ENCODE measurements around the gene CERK. TPM values are rescaled to one million over a fixed set of nuclear protein-coding genes. Genes with fewer than 3 reads are reported as not detected.
"Not testable (repeated sequence)": the region's sequence is repeated elsewhere in the genome, so short reads cannot be mapped to it uniquely, and the experiment has no call there.

Gene CERK
- total and polyA plus RNA-seq, 4 donors, result 7.9 to 24.3 (median 10.2) TPM

DNA sequence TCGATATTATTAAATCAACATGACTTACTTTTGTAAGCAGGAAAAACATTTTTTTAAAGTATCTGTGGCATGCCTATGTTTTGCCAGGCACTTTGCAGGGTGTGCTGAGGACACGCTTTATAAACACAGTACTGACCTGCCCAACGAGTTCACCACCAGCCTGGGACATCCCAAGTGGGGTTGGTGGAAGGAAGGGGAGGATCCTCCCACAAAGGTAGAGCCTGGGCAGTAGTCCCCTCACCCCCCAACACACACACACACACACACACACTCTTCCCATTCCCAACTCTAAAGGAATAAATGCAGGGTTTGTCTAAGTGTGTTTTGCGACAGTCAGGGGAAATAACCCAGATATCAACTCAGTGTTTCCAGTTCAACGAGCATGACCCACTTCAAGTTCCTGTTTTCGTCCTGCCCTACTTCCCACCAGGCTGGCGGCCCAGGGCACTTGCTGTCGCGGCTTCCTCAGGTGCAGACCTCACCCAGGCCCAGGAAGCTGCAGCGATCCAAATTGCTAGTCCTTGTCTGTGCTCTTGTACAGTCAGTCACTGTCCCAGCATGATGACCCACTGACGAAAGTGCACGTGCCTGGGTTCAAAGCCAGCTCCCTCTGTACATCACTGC is 3.1 kb downstream of the CERK start:
- Histone ChIP-seq H3K27ac (ENCODE audit: low read depth in 1 of 2, low read length in 2 of 2) (peak overlapping the region; percentile 88 to 89), H3K9ac (ENCODE audit: low read depth in 1 of 2, low read length in 2 of 2) (peak overlapping the region in 1 of 2 donors; percentile 50), H3K36me3 (ENCODE audit: control insufficient read depth in 4 of 4, insufficient read depth in 3 of 4, low read depth in 1 of 4, low read length in 3 of 4) (no peaks in the 10 kb centered on the region), H3K27me3 (ENCODE audit: control insufficient read depth in 4 of 4, insufficient read depth in 4 of 4, low read length in 3 of 4) (no peaks in the 10 kb centered on the region), H3K4me3 (ENCODE audit: low read depth in 1 of 3, low read length in 3 of 3) (no peak overlapping the region), H3K9me3 (ENCODE audit: control insufficient read depth in 4 of 4, low read length in 3 of 4) (no peaks in the 10 kb centered on the region), H3K4me1 (ENCODE audit: control insufficient read depth in 4 of 4, insufficient read depth in 4 of 4, low read length in 3 of 4) (peaks cover 20 to 78% (median 60%) of the 10 kb centered on the region in 4 donors)
- TF ChIP-seq, protein P1, sequence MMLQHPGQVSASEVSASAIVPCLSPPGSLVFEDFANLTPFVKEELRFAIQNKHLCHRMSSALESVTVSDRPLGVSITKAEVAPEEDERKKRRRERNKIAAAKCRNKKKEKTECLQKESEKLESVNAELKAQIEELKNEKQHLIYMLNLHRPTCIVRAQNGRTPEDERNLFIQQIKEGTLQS (IDR thresholded peaks at IDR 0.05), result no peak
- peak; percentile 61 to 85 for TF ChIP-seq RXRA (IDR thresholded peaks at IDR 0.05)
- peak; percentile 37 for TF ChIP-seq SP1 (IDR thresholded peaks at IDR 0.05)
- TF ChIP-seq RAD21 (IDR thresholded peaks at IDR 0.05), result peak in 1 of 2 donors; percentile 12
- 10% methylated on average over 12 of the region's 12 CpGs for WGBS
- no peak for DNase-seq (ENCODE audit: low spot score)

DNA sequence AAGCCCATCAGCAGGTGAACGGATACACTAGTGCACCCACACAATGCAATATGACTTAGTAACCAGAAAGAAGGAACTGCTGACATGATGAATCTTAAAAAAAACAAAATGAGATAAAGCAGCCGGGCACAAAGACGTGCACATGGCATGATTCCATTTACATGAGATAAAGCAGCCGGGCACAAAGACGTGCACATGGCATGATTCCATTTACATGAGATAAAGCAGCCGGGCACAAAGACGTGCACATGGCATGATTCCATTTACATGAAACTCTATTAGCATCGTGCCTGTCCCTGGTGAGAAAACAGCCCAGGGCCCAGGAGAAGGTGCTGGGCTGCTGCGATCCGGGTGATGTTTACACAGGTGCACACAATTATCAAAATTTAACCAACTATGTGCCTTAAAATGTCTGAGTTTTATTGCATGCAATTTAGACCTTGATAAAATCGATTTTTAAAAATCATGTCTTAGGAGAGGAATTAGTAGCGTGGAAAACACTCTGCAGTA is 3.8 kb downstream of the CERK start:
- DNase-seq (ENCODE audit: low spot score), result not testable (repeated sequence)

DNA sequence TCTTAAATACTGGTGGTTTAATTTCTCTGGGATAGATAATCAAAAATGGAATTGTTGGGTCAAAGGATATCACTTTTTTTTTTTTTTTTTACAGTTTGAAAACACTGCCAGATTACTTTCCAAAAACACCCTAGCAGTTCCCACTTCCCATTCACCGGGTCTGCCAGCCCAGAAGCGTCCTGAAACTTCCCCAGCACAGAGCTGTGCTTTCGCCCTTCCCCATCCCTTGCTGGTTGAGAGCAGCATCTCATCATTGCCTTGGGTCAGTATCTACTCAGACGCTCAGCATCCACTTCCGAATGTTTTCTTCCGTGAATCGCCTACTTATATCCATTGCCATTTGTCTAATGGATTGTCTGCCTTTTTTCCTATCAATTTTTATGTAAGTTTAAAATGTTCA is 5.5 kb downstream of the CERK start:
- H3K27ac ChIP-seq (ENCODE audit: low read depth in 1 of 2, low read length in 2 of 2), result peak overlapping the region; percentile 84 to 89
- no peak overlapping the region for H3K4me3 ChIP-seq (ENCODE audit: low read depth in 1 of 3, low read length in 3 of 3)
- no peaks in the 10 kb centered on the region for H3K9me3 ChIP-seq (ENCODE audit: control insufficient read depth in 4 of 4, low read length in 3 of 4)
- TF ChIP-seq GABPA (IDR thresholded peaks at IDR 0.05 in 1 of 2, conservative IDR thresholded peaks at IDR 0.05 in 1 of 2), result no peak
- no peak for TF ChIP-seq HNF4A (conservative IDR thresholded peaks at IDR 0.05)
- no peak for TF ChIP-seq YY1 (IDR thresholded peaks at IDR 0.05)
- TF ChIP-seq, protein P1 (IDR thresholded peaks at IDR 0.05), result no peak
- no peak for TF ChIP-seq RXRA (IDR thresholded peaks at IDR 0.05)
- TF ChIP-seq JUND (IDR thresholded peaks at IDR 0.05), result no peak
- TF ChIP-seq, protein P2, sequence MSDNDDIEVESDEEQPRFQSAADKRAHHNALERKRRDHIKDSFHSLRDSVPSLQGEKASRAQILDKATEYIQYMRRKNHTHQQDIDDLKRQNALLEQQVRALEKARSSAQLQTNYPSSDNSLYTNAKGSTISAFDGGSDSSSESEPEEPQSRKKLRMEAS (IDR thresholded peaks at IDR 0.05), result no peak
- TF ChIP-seq, protein P3, sequence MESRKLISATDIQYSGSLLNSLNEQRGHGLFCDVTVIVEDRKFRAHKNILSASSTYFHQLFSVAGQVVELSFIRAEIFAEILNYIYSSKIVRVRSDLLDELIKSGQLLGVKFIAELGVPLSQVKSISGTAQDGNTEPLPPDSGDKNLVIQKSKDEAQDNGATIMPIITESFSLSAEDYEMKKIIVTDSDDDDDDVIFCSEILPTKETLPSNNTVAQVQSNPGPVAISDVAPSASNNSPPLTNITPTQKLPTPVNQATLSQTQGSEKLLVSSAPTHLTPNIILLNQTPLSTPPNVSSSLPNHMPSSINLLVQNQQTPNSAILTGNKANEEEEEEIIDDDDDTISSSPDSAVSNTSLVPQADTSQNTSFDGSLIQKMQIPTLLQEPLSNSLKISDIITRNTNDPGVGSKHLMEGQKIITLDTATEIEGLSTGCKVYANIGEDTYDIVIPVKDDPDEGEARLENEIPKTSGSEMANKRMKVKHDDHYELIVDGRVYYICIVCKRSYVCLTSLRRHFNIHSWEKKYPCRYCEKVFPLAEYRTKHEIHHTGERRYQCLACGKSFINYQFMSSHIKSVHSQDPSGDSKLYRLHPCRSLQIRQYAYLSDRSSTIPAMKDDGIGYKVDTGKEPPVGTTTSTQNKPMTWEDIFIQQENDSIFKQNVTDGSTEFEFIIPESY (IDR thresholded peaks at IDR 0.05), result no peak
- TF ChIP-seq HNF4G (IDR thresholded peaks at IDR 0.05), result no peak
- no peak for TF ChIP-seq NR2F2 (IDR thresholded peaks at IDR 0.05)
- TF ChIP-seq, protein P4, sequence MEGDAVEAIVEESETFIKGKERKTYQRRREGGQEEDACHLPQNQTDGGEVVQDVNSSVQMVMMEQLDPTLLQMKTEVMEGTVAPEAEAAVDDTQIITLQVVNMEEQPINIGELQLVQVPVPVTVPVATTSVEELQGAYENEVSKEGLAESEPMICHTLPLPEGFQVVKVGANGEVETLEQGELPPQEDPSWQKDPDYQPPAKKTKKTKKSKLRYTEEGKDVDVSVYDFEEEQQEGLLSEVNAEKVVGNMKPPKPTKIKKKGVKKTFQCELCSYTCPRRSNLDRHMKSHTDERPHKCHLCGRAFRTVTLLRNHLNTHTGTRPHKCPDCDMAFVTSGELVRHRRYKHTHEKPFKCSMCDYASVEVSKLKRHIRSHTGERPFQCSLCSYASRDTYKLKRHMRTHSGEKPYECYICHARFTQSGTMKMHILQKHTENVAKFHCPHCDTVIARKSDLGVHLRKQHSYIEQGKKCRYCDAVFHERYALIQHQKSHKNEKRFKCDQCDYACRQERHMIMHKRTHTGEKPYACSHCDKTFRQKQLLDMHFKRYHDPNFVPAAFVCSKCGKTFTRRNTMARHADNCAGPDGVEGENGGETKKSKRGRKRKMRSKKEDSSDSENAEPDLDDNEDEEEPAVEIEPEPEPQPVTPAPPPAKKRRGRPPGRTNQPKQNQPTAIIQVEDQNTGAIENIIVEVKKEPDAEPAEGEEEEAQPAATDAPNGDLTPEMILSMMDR (IDR thresholded peaks at IDR 0.05; ENCODE audit: low read depth, low read length, missing input control), result no peak
- no peak for TF ChIP-seq RAD21 (IDR thresholded peaks at IDR 0.05)
- TF ChIP-seq SP1 (IDR thresholded peaks at IDR 0.05), result no peak
- no peak for TF ChIP-seq FOXA1 (IDR thresholded peaks at IDR 0.05)
- peaks cover 22 to 79% (median 63%) of the 10 kb centered on the region in 4 donors for H3K4me1 ChIP-seq (ENCODE audit: control insufficient read depth in 4 of 4, insufficient read depth in 4 of 4, low read length in 3 of 4)
- H3K36me3 ChIP-seq (ENCODE audit: control insufficient read depth in 4 of 4, insufficient read depth in 3 of 4, low read depth in 1 of 4, low read length in 3 of 4), result no peaks in the 10 kb centered on the region
- DNase-seq (ENCODE audit: low spot score), result no peak
- 72% methylated on average over 7 of the region's 7 CpGs for WGBS
- no peaks in the 10 kb centered on the region for H3K27me3 ChIP-seq (ENCODE audit: control insufficient read depth in 4 of 4, insufficient read depth in 4 of 4, low read length in 3 of 4)
- H3K9ac ChIP-seq (ENCODE audit: low read depth in 1 of 2, low read length in 2 of 2), result peak overlapping the region in 1 of 2 donors; percentile 78

More for the DNA sequence above, 3.8 kb downstream of the CERK start:
- TF ChIP-seq, protein P2 (IDR thresholded peaks at IDR 0.05), result peak; percentile 2
- Histone ChIP-seq H3K27ac (ENCODE audit: low read depth in 1 of 2, low read length in 2 of 2) (peak overlapping the region; percentile 88 to 89), H3K4me1 (ENCODE audit: control insufficient read depth in 4 of 4, insufficient read depth in 4 of 4, low read length in 3 of 4) (peaks cover 20 to 72% (median 57%) of the 10 kb centered on the region in 4 donors)
- not testable (repeated sequence) for H3K9ac ChIP-seq (ENCODE audit: low read depth in 1 of 2, low read length in 2 of 2); H3K27me3 ChIP-seq (ENCODE audit: control insufficient read depth in 4 of 4, insufficient read depth in 4 of 4, low read length in 3 of 4); H3K4me3 ChIP-seq (ENCODE audit: low read depth in 1 of 3, low read length in 3 of 3); H3K9me3 ChIP-seq (ENCODE audit: control insufficient read depth in 4 of 4, low read length in 3 of 4); H3K36me3 ChIP-seq (ENCODE audit: control insufficient read depth in 4 of 4, insufficient read depth in 3 of 4, low read depth in 1 of 4, low read length in 3 of 4)
- whole genome bisulfite sequencing, result 17% methylated on average over 12 of the region's 12 CpGs
